ENCODE results near the gene FEM1C. TPM values are rescaled to one million over a fixed set of nuclear protein-coding genes. Genes with fewer than 3 reads are reported as not detected.
A peak's percentile ranks its signal among the peaks of the same experiment; 100 is the strongest.

The FEM1C gene
- total RNA-seq, 1 donor from 2014 or later, result 43.1 TPM

- no peak for ATAC-seq
- DNase-seq, result no peak
- intact Hi-C loops (cut with micrococcal nuclease), result no loop called here
Observed at GRCh38 chr5:115559524-115559923, 14.9 kb upstream of the FEM1C start.

- ATAC-seq (peak; percentile 74), DNase-seq (no peak)
- intact Hi-C loops (cut with micrococcal nuclease), result no loop called here
Observed at GRCh38 chr5:115558388-115558956, 13.9 kb upstream of the FEM1C start.

GRCh38 chr5:115557667-115558387, 13.3 kb upstream of the FEM1C start:
- ATAC-seq, result peak; percentile 45
- intact Hi-C loops (cut with micrococcal nuclease), result no loop called here
- no peak for DNase-seq

DNA sequence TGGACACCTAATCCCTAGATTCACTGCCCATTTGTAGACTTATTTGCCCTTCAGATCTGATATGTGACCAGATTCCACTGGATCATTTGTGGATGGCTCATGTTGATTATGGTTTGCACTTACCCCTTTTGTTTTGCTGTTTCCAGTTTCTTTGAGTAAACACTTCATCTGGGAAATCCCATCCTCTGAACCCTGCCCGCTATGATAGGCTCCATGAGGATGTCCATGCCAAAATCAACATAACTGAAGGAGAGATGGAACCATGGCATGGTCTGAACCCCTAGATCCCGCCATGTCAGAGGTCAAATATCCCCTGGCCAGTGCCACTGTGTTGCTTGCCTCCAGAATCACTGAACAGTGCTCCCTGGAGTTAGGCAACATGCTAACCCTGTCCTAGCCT, 11.7 kb upstream of the FEM1C start:
- ATAC-seq (no peak), DNase-seq (no peak)
- intact Hi-C loops (cut with micrococcal nuclease), result no loop called here

GRCh38 chr5:115555084-115555633, 10.6 kb upstream of the FEM1C start:
- DNase-seq, result no peak
- intact Hi-C loops (cut with micrococcal nuclease), result no loop called here
- ATAC-seq, result no peak

- DNase-seq (no peak), ATAC-seq (no peak)
- intact Hi-C loops (cut with micrococcal nuclease), result no loop called here
Observed at GRCh38 chr5:115553082-115553481, 8.5 kb upstream of the FEM1C start.

DNA sequence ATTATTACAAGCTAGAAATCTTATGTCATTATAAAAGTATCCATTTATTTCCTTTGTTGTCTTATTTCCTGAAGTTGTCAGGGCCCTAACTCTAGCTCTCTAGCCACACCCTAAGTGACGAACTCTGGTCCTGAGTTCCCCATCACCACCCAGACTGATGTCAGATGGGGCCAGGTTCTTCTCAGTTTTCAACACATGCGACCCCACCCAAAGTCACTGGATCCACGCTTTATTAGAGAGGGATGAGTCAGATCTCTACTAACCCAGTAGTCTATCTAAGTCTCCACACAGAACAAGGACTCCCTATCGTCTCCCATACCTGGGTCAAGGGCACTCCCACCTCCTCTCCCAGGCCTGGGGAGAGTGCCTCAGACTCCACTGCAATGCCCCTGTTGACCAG, 6.8 kb upstream of the FEM1C start:
- ATAC-seq (peak; percentile 39), DNase-seq (no peak)
- intact Hi-C loops (cut with micrococcal nuclease), result no loop called here

DNA sequence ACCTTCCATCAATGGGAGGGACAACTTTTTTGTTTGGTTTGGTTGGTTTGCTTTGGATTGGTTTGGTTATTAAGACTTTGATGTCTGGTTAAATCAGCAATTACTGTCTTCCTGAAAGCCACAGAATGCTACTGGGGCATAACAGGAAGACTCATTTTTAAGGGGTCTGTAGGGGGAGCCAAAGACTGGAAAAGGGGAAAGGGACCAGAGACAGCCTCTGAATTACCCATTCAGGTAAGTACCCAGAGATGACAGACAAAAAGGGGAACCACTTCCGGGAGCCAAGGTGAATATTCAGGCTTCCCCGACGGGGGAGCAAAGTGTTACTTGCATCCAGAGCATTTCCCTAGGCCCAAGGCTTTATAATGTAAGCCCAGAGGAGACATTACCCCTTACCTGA, 4.6 kb upstream of the FEM1C start:
- DNase-seq (no peak), ATAC-seq (no peak)
- intact Hi-C loops (cut with micrococcal nuclease), result no loop called here

GRCh38 chr5:115548683-115549082, 4.1 kb upstream of the FEM1C start:
- intact Hi-C loops (cut with micrococcal nuclease), result no loop called here
- ATAC-seq, result no peak
- no peak for DNase-seq

- intact Hi-C loops (cut with micrococcal nuclease), result no loop called here
- ATAC-seq (no peak), DNase-seq (no peak)
Observed at GRCh38 chr5:115545351-115545882, 842 bp upstream of the FEM1C start.

DNA sequence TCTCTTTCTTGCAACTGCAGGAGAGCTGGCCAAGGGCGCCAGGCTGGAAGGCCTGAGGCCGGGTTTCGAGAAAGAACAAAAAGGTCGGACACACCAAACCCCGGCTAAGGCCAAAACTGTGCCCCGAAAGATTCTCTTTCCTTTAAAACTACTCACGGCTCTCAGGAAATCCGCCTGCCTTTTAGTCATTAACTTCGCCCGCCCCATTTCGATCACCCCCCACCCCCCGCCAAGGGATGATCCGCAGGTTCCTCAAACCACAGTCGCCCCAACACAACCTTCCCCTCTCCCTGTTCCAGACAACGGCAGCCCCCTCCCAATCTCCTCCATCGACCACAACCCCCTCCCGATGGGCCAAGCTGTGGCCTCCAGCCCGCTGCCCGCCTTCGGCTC, 536 bp downstream of the FEM1C start:
- ATAC-seq (peak; percentile 26), DNase-seq (peak; percentile 49)
- intact Hi-C loops (cut with micrococcal nuclease), result no loop called here

- intact Hi-C loops (cut with micrococcal nuclease), result no loop called here
- ATAC-seq (peak; percentile 55), DNase-seq (no peak)
Observed at GRCh38 chr5:115543365-115544042, 1.1 kb downstream of the FEM1C start.

DNA sequence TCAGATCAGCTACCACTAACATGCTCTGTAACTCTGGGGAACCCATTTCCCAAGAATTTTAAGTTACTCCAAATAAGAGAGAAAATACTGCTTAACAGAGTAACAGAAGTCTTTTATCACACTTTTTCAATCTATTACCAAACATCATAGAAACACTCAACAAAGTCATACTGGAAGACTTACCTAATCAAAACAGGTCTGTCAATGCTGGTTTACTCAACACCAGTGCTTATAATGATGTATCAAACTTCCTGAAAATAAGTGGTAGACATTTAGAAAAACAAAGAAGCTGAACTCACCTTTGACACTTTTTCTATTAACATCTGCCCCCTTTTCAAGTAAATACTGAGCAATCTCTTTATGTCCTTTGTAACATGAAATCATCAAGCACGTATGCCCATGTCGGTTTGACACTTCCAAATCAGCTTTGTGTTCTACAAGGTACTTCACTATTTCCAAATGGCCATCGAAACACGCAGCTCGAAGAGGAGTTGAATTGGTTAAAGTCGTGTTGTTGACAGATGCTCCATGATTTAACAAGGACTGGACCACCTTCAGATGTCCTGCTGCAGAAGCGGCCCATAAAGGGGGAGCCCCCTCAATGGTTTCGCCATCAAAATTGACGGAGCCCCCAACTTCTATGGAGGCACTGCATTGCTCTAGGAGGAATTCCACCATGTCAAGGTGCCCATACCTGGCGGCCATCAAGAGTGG, 1.8 kb downstream of the FEM1C start:
- DNase-seq (no peak), ATAC-seq (no peak)
- intact Hi-C loops (cut with micrococcal nuclease), result no loop called here

DNA sequence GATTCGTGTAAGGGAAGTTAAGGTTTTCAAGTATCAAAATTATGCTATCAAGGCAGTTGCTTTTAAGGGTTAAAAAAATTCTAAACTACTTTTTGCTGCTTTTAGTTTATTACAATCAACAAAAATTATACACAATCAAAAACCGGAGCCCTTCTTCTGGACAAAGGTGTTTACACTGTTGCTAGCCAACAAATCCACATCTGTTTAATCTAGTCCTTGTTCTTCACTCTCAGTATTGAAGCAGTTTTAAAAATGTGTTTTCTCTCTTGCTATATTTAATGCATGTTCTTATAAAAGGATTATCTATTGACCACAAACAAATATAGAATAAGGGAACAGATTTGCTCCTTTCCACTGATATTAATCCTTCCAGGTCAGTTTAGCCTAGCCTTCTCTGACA, 2.5 kb downstream of the FEM1C start:
- DNase-seq (no peak), ATAC-seq (no peak)
- intact Hi-C loops (cut with micrococcal nuclease), result no loop called here

DNA sequence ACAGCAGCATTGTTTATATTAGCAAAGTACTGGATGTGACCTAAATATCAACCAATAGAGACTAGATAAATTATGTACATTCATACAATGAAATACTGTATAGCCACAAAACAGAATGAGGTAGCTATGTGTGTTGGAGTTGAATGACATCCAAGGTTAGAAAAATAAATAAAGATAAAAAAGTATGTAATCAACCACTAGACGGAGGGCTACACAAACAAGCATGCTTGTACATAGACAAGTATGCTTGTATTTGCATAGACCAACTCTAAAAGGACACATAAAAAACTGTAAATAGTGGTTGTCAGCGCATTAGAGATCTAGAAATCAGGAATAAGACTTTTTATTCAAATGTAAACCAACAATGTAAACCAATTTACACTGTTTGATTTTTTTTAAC, 3.0 kb downstream of the FEM1C start:
- intact Hi-C loops (cut with micrococcal nuclease), result no loop called here
- DNase-seq, result no peak

DNA sequence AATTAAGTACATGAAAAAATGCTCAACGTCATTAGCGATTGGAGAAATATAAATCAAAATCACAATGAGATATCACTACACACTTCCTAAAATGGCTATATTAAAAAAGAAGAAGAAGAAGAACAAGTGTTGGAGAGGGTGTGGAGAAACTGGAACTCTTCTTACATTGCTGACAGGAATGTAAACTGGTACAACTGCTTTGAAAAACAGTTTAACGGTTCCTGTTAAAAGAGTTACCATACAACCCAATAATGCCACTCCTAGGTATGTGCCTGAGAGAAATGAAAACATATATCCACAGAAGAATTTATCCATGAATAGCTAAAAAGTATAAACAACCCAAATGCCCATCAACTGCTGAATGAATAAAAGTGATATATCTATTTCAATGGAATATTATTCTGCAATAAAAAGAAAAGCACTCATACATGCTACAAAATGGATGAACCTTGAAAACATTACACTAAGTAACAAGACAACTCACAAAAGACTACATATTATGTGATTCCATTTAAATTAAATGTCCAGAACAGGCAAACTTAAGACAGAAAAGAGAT, 9.0 kb downstream of the FEM1C start:
- intact Hi-C loops (cut with micrococcal nuclease), result loop anchor here (10.0 kb wide), 1 partner anchor 71 kb away; no protein-coding TSS in a partner anchor
- no peak for ATAC-seq

More for the DNA sequence above, 3.0 kb downstream of the FEM1C start:
- no peak for ATAC-seq

GRCh38 chr5:115532517-115532916, 12.1 kb downstream of the FEM1C start:
- DNase-seq, result no peak
- intact Hi-C loops (cut with micrococcal nuclease), result loop anchor here (10.0 kb wide), 1 partner anchor 68 kb away; no protein-coding TSS in a partner anchor
- no peak for ATAC-seq

More for the DNA sequence above, 9.0 kb downstream of the FEM1C start:
- no peak for DNase-seq

DNA sequence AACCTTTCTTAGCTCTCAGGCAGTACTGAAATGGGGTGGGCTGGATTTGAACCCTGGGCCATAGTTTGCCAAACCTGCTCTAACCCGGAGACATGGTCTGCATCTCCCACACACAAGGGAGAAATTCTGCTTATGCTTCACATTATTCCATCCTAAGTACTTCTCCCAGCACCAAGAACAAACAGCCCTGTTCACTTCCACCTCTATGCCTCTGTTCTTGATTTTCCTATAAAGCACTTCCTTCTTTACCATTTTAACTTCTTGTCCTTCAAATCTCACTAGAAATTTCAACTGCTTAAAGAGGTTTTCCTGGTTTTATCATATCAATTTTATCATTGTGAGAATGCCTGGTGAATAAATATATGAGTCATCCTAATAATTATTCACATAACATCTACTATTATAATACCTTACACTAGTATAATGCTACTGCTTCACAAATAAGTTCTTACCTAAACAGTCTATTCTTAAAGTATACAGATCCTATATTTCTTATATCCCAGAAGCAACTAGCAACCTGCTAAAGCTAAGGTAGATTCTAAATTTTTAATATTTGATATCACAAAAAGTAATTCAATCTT, 12.7 kb downstream of the FEM1C start:
- ATAC-seq (peak; percentile 39), DNase-seq (no peak)
- intact Hi-C loops (cut with micrococcal nuclease), result loop anchor here (10.0 kb wide), 1 partner anchor 67 kb away; no protein-coding TSS in a partner anchor

DNA sequence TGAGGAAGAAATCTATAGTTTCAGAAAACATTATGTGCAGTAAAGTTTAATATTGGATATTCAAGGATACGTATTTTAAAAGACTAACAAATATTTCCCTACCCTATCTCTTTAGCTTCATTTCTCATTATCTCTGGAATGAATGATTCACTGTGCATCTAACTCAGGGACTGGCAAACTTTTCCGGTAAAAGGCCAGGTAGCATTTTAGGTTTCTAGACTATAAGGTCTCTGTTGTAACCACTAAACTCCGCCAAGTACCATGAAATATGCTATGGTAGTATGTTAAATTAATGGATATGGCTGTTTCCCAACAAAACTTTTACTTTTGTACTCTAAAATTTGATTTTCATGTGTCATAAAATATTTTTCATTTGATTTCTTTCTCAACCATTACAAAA, 13.2 kb downstream of the FEM1C start:
- no peak for ATAC-seq
- no peak for DNase-seq
- intact Hi-C loops (cut with micrococcal nuclease), result loop anchor here (10.0 kb wide), 1 partner anchor 67 kb away; no protein-coding TSS in a partner anchor
